ENCODE measurements around the gene MSX1. TPM values are rescaled to one million over a fixed set of nuclear protein-coding genes. Genes with fewer than 3 reads are reported as not detected.
A peak's percentile ranks its signal among the peaks of the same experiment; 100 is the strongest.

Gene MSX1
- total RNA-seq, 6 donors from 2014 or later: 1.1 to 16.8 (median 1.8) TPM; not detected in 1

GRCh38 chr4:4856071-4857000, 3.1 kb upstream of the MSX1 start:
- DNase-seq: peak in 1 of 2 donors; percentile 82
- no peak overlapping the region for H3K27ac ChIP-seq
- TF ChIP-seq POLR2A (IDR thresholded peaks at IDR 0.05): no peak
- TF ChIP-seq POLR2AphosphoS5 (IDR thresholded peaks at IDR 0.05): no peak
- no peak for TF ChIP-seq EP300 (IDR thresholded peaks at IDR 0.05)
- no peak for TF ChIP-seq CTCF (IDR thresholded peaks at IDR 0.05)
- no peaks in the 10 kb centered on the region for H3K9me3 ChIP-seq
- peaks cover 43 to 72% (median 48%) of the 10 kb centered on the region in 4 donors for H3K4me1 ChIP-seq
- WGBS, 2 donors: 3 to 4% methylated on average over 19 to 53 of the region's 61 CpGs
- H3K36me3 ChIP-seq: no peaks in the 10 kb centered on the region
- peak overlapping the region in 3 of 4 donors; percentile 16 to 36 (median 22) for H3K4me3 ChIP-seq
- H3K27me3 ChIP-seq: peaks cover 9 to 92% (median 56%) of the 10 kb centered on the region in 4 donors
- no peak for ATAC-seq (ENCODE audit: low FRiP score in 2 of 2)

GRCh38 chr4:4857001-4857808, 2.3 kb upstream of the MSX1 start:
- no peak overlapping the region for H3K27ac ChIP-seq
- DNase-seq (no peak), ATAC-seq (ENCODE audit: low FRiP score in 2 of 2) (no peak)
- H3K4me3 ChIP-seq: peak overlapping the region in 2 of 4 donors; percentile 22 to 36
- no peak for TF ChIP-seq EP300 (IDR thresholded peaks at IDR 0.05)
- no peak for TF ChIP-seq CTCF (IDR thresholded peaks at IDR 0.05)
- TF ChIP-seq POLR2AphosphoS5 (IDR thresholded peaks at IDR 0.05): no peak
- no peak for TF ChIP-seq POLR2A (IDR thresholded peaks at IDR 0.05)
- H3K9me3 ChIP-seq: no peaks in the 10 kb centered on the region
- 16 to 26% methylated on average over 18 to 27 of the region's 36 CpGs for WGBS, 2 donors
- peaks cover 9 to 93% (median 58%) of the 10 kb centered on the region in 4 donors for H3K27me3 ChIP-seq
- H3K4me1 ChIP-seq: peaks cover 46 to 78% (median 48%) of the 10 kb centered on the region in 4 donors
- no peaks in the 10 kb centered on the region for H3K36me3 ChIP-seq

DNA sequence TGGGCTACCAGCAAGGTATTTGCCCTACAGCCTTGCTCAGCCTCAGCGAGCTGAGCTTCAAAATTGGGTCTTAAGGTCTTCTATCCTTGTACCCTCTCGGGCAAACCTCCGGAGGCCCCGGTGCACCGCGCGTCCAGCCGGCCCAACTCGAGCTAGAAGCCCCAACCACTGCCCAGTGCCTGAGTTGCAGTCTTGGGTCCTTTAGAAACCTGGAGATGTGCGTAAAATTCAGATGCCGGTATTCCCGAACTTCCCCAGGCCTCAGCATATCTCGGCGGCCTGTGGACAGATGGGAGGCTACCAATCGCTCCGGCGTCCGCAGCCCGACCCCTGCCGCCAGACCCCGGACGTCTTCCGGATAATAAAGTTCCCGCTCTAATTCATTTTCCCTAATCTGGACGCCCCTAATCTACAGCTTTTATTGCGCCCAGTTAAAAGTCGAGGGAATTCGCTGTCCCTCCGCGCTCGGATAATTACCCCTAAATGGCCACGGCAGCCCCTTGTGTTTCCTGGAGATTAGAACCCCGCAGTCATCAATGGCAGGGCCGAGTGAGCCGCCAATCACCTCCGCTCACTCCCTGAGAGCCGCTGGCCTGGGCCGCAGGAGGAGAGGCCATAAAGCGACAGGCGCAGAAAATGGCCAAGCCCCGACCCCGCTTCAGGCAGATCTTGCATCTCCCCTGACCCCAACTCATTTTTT, 1.5 kb upstream of the MSX1 start:
- ATAC-seq (ENCODE audit: low FRiP score in 2 of 2): no peak
- WGBS, 2 donors: 23 to 24% methylated on average over 30 to 42 of the region's 42 CpGs
- Histone ChIP-seq H3K9me3 (no peaks in the 10 kb centered on the region), H3K27ac (no peak overlapping the region), H3K4me1 (peaks cover 39 to 71% (median 41%) of the 10 kb centered on the region in 4 donors), H3K36me3 (peaks cover 0 to 5% (median 0%) of the 10 kb centered on the region in 4 donors), H3K27me3 (peaks cover 9 to 92% (median 60%) of the 10 kb centered on the region in 4 donors), H3K4me3 (no peak overlapping the region)
- no peak for DNase-seq
- no peak for TF ChIP-seq POLR2A (IDR thresholded peaks at IDR 0.05)

- Histone ChIP-seq H3K9me3 (no peaks in the 10 kb centered on the region), H3K36me3 (peaks cover 0 to 7% (median 0%) of the 10 kb centered on the region in 4 donors), H3K27me3 (peaks cover 9 to 86% (median 60%) of the 10 kb centered on the region in 4 donors), H3K4me1 (peaks cover 31 to 63% (median 33%) of the 10 kb centered on the region in 4 donors), H3K27ac (no peak overlapping the region), H3K4me3 (peak overlapping the region in 3 of 4 donors; percentile 69 to 72 (median 70))
- ATAC-seq (ENCODE audit: low FRiP score in 2 of 2) (no peak), DNase-seq (no peak)
- 22 to 33% methylated on average over 20 to 21 of the region's 21 CpGs for WGBS, 2 donors
- TF ChIP-seq CTCF (IDR thresholded peaks at IDR 0.05) (no peak), POLR2A (IDR thresholded peaks at IDR 0.05) (no peak), POLR2AphosphoS5 (IDR thresholded peaks at IDR 0.05) (no peak), EP300 (IDR thresholded peaks at IDR 0.05) (no peak)
Observed at GRCh38 chr4:4858527-4859324, 739 bp upstream of the MSX1 start.

All from upper lobe of left lung (tissue), 6 donors.